DMS 273 treated with DMSO at 0.1 percent for 48 hours (cell line): ENCODE data around the gene CDC25A.
"Not testable (repeated sequence)": the region's sequence is repeated elsewhere in the genome, so short reads cannot be mapped to it uniquely, and the experiment has no call there.

ENCODE experiments used
- DNase-seq: peaks from one replicate; lab custom pipeline; 2025; lab: John Stamatoyannopoulos, UW

The CDC25A gene

DNA sequence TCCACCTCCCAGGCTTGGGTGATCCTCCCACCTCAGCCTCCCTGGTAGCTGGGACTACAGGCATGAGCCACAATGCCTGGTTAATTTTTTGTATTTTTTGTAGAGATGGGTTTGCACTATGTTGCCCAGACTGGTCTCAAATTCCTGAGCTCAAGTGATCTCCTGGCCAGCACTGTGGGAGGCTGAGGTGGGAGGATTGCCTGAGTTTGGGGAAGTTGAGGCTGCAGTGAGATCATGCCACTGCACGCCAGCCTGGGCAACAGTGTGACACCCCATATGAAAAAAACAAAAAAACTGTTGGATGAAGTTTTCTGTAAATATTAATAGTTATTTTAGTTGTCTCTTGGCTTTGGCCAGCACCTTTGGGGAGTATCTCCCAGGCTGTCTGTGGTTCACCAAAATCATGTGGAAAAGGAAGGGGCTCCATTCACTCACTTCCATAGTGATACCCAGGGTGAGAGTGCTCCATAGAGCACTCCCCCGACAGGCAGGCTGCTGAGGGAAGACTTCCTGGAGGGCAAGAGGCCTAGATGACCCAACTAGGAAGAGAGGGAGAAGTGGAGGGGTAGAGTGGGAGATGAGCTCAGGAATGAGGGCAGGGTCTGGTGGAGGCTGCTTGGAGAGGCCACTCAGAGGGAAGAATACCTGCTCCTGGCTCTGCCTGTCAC lies 47.1 kb downstream of the CDC25A start:
- no peak for DNase-seq

GRCh38 chr3:48140336-48140757 lies 47.9 kb downstream of the CDC25A start:
- no peak for DNase-seq

DNA sequence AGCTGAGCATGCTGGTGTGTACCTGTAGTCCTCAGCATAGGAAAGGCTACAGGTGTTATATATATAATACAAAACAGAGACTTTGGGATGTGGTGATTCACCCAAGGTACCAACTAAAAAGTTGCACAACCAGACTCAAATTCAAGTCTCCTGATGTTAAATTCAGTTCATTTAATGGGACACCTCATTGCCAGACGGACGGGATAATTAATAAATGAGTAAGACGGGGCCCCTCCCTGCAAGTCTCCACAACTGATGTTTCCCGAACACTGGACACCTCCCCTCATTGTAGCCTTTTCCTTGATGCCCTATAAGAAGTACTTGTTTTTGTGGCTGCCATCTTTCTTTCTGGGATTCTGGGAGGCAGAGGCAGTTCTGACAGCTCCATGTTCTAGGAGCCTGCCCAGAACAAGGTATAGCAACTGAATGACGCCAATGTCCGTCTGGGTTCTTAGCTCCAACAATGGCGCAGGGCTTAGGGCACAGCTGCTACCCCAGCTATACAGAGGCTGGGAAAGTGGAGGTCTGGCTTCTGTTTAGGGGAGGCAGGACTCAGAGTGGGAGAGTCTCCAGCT lies 50.7 kb downstream of the CDC25A start:
- no peak for DNase-seq

DNA sequence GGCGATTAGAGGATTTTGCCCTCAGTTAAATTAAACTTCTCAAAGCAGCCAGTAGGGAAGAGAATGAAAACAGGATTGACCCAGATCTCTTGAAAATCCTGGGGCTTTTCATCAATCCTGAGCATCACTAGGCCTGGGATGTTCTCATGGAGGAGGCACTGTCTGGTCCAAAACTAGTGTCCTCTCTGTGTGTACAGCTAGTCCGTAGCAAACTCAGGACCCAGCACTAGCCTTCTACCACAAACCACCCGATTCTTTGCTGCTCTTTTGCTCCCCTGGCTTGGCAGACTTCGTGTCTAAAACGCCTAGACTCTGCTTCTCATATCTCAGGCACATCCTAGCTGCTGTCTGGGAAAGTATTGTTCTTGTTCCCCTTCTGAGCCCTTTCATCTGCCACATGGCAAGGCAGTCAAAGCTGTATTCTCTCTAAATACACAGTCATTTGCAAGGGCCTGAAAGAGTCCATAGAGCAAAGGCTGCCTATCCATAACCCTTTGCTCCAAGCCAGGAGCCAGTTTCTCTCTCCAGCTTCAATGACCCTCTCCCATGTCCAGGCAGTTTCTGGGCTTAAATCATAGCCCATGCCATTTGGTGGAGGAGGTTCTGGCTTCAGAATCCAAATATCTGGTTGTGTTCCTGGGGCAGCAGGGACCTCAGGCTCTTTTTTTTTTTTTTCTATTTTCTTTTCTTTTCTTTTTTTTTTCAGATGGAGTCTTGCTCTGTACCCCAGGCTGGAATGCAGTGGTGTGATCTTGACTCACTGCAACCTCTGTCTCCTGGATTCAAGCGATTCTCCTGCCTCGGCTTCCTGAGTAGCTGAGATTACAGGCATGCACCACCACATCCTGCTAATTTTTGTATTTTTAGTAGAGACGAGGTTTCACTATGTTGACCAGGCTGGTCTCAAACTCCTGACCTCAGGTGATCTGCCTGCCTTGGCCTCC lies 52.4 kb downstream of the CDC25A start:
- no peak for DNase-seq

GRCh38 chr3:48130321-48130904 lies 57.8 kb downstream of the CDC25A start:
- DNase-seq, result no peak

DNA sequence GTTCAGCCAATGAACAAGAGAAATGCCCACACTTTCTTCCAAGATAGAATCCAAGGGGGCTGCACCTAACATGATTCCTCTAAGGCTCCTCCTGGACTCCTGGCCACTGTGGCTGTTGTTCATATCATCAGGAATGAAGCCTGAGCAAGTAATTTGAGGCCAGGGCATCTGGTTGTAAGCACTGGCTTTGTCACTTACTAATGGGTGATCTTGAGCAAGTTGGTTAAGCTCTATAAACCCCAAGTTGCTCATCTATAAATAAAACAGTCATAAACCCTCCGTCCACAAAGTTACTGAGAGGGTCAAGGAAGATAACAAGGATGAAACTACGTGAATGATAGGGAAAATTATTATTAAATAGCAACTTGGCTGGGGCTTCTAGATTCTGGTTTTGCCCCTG lies 58.3 kb downstream of the CDC25A start:
- DNase-seq, result no peak

- DNase-seq, result no peak
Measured at GRCh38 chr3:48128774-48129173, 59.4 kb downstream of the CDC25A start.

- DNase-seq, result no peak
Measured at GRCh38 chr3:48125886-48126622, 62.2 kb downstream of the CDC25A start.

- no peak for DNase-seq
Measured at GRCh38 chr3:48125013-48125705, 63.1 kb downstream of the CDC25A start.

GRCh38 chr3:48123346-48123745 lies 64.9 kb downstream of the CDC25A start:
- no peak for DNase-seq

- DNase-seq, result no peak
Measured at GRCh38 chr3:48122504-48122903, 65.7 kb downstream of the CDC25A start.

DNA sequence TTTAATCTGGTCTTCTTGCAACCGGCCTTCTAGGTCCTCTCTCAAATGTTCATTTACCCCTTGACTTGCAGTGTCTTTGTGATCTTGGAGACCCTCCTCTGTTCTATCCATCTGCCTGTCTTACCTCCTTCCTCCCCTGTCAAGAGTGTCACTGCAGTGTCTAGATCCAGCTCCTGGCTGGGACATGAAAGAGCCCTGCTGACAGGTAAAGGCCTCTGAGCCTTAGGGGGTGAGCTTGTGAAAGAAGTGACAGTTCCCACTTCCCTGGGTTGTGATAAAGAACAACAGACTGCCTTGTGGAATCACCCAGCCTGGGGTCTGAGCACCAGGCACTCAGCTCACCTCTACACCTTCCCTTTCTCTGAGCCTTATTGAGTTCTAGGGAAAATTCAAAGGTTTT lies 68.0 kb downstream of the CDC25A start:
- DNase-seq, result no peak

DNA sequence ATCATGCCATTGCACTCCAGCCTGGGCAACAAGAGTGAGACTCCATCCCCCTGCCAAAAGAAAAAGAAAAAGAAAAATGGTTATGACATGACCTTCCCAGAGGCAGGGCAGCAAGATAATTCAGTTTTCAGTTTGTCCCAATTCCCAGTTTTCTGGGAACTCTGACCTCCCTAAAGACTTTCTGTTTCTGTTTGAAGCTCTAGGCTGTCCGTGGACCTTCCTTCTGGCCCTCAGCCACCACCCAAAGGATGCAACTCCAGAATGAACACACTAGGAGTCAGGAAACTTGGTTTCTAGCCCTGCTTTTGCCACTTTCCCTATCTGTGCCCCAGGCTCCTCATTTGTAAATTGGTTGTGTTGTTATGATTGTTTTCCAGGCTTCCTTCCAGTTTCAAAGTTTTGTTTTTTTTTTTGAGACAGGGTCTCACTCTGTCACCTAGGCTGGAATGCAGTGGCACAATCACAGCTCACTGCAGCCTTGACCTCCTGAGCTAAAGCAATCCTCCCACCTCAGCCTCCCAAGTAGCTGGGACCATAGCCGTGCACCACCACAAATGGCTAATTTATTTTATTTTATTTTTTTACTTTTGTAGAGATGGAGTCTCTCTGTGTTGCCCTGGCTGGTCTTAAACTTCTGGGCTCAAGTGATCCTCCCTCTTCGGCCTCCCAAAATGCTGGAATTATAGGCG lies 68.6 kb downstream of the CDC25A start:
- DNase-seq, result no peak

GRCh38 chr3:48118928-48119327 lies 69.3 kb downstream of the CDC25A start:
- DNase-seq, result no peak

DNA sequence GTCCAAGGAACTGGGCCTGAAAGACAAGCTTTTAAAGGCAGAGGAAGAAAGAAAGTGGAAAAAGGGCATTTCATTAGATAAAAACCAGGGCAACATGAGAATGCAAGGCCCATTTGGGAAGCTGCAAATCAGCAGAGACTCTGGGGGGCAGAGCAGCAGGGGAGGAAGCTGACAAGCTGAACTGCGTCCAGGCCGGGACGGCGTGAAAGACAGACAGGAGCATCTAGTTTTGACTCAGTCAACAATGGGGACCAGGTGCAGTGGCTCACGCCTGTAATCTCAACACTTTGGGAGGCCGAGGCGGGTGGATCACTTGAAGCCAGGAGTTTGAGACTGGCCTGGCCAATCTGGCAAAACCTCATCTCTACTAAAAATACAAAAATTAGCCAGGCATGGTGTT lies 69.9 kb downstream of the CDC25A start:
- DNase-seq, result no peak

DNA sequence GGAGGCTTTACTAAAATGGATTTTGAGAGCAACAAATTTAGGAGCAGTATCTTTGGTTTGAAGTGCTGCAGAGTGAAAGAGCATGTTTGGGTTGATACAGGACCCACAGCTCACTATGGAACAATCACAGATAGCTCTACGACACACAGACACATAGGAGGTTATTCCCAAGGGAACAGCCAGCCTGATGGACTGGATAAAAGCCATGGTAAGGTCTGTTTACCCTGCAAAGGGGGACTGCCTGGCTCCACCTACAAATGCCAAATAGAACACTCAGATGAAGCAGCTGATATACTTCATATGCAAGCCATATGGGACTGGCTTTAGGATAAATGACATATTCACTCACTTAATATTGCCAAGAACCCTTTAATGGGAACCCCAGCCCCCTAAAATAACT lies 75.4 kb downstream of the CDC25A start:
- DNase-seq, result no peak

DNA sequence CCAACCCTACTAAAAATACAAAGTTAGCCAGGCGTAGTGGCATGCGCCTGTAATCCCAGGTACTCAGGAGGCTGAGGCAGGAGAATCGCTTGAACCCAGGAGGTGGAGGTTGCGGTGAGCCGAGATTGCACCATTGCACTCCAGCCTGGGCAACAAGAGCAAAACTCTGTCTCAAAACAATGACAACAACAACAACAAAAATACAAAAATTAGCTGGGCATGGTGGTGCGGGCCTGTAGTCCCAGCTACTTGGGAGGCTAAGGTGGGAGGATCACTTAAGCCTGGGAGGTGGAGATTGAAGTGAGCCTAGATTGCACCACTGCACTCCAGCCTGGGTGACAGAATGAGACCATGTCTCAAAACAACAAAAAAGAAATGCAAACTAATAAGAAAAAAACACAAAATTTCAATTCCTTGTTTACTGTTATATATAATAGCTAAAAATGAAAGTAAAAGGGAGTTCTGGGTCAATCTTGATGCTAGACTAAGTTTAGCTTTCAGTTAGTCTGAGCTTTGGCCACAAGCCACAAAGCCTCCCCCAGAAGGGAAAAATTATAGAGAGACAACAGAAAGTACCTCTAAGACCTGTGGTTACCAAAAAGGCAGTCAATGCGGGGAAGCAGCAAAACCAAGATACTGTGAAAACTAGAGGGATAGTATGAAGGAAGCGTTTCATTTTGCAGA lies 76.0 kb downstream of the CDC25A start:
- DNase-seq, result not testable (repeated sequence)

- DNase-seq, result no peak
Measured at GRCh38 chr3:48110463-48110862, 77.8 kb downstream of the CDC25A start.

DNA sequence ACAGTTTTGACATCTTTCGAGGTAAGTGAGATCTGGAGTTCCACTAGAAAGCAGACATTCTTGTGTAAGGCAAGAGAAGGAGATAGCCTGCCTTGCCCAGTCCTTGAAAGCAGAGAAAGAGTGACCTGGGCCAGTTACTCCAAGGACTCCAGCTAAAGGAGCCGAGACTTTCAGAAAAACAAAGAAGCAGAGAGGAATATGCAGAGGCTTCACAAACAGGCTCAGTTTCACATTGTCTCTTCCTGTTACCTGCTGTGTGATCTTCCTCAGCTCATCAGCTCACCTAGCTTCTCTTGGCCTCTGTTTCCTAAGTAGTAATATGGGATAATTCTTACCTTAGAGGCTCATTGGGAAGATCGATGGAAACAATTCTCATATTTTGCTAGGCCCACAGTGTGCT lies 81.0 kb downstream of the CDC25A start:
- no peak for DNase-seq
